Daoy (cell line): ENCODE results near the gene MILR1. TPM values are rescaled to one million over a fixed set of nuclear protein-coding genes. Genes with fewer than 3 reads are reported as not detected.
A peak's percentile ranks its signal among the peaks of the same experiment; 100 is the strongest.

ENCODE experiments used
- DNase-seq: peaks from one replicate; pipeline ENCODE4 v3.0.0-alpha.2; 2015; ENCODE audit warnings: low read depth
- total RNA-seq: library from RNA; depleted of rRNA; stranded (reverse); fragments of >200 nt; shearing (Covaris generic); gene quantifications from 2 replicates; pipeline ENCODE4 v1.2.3, GENCODE V29; 2014; rRNA removed

MILR1 gene
- total RNA-seq, 1 experiment from 2014 or later, result 5.1 TPM

DNA sequence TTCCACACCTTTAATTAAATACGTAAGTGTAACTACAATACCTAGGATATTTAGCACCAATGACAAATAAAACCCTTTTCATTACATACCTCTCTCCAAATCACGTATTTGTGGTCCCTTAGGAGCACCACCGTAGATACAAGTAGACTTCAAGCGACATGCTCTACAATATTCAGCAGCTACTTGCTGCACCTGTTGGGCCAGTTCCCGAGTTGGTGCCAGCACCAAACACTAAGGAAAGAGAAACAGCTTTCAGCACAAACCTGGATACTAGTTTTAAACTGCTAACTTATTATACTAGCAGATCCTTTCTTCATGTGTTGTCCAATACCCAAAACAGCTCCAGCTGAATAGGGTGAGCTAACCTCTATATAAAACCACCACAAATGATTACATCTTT lies 54.4 kb downstream of the MILR1 start:
- DNase-seq, result no peak

- DNase-seq, result no peak
Observed at GRCh38 chr17:64503821-64504768, 55.2 kb downstream of the MILR1 start.

- DNase-seq, result peak; percentile 47
Observed at GRCh38 chr17:64504769-64505339, 55.9 kb downstream of the MILR1 start.

GRCh38 chr17:64505340-64506200 lies 56.7 kb downstream of the MILR1 start:
- DNase-seq, result peak; percentile 84

GRCh38 chr17:64506201-64506575 lies 57.3 kb downstream of the MILR1 start, which contains the start of gene DDX5:
Gene DDX5, minus strand, starts transcription at chr17:64506289. Its CDS starts 170 bp downstream, at chr17:64506119.
- peak; percentile 99 for DNase-seq

- DNase-seq, result peak; percentile 96
Observed at GRCh38 chr17:64506576-64507412, 57.9 kb downstream of the MILR1 start, which contains the start of gene CEP95. Gene CEP95, plus strand, starts transcription at chr17:64506977. Its CDS starts 121 bp downstream, at chr17:64507098.

GRCh38 chr17:64507413-64507782 lies 58.5 kb downstream of the MILR1 start:
- DNase-seq, result peak; percentile 53

- DNase-seq, result no peak
Observed at GRCh38 chr17:64508683-64509082, 59.8 kb downstream of the MILR1 start.

GRCh38 chr17:64509179-64509578 lies 60.3 kb downstream of the MILR1 start:
- no peak for DNase-seq

DNA sequence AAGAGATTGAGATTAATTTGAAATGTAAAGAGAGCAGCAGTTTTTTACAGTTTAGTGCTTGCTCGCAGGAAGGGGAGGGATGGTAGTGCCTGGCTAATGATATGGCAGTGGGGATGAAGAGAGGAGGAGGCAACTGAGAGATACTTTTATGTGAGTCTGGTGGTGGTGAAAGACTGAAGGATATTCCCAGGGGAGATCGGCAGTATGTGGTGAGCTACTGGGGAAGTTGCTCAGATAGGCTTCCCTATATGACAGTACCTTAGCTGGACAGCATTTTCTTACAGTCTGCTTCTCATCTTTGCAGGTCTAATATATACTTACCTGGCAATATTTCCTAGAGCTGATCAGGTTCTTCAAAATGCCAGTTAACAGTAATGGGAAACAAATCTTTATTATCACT lies 66.5 kb downstream of the MILR1 start:
- no peak for DNase-seq

- no peak for DNase-seq
Observed at GRCh38 chr17:64515829-64516228, 66.9 kb downstream of the MILR1 start.

Other genes with a start within 250 kb of the MILR1 start
- 14.3 and 25.1 TPM in 2 replicates for gene TEX2, start 185.9 kb upstream of the MILR1 start, total RNA-seq
- 0.15 and 3.3 TPM in 2 replicates for gene PECAM1, start 58.3 kb upstream of the MILR1 start, total RNA-seq
- 8.3 and 11.6 TPM in 2 replicates for gene POLG2, start 47.9 kb downstream of the MILR1 start, total RNA-seq
- gene DDX5, start 57.2 kb downstream of the MILR1 start, total RNA-seq, result 274 and 287 TPM in 2 replicates
- gene CEP95, start 57.9 kb downstream of the MILR1 start, total RNA-seq, result 25.2 and 35.7 TPM in 2 replicates
- gene SMURF2, start 213.2 kb downstream of the MILR1 start, total RNA-seq, result 80.7 and 84.8 TPM in 2 replicates